Stimulated activated CD4-positive, alpha-beta T cell treated with anti-CD3 and anti-CD28 coated beads, Interleukin-1b, Interleukin-23, amount 100 ng/mL, for 4 hours (primary cell): ENCODE data around the gene FMN2.
"Not testable (repeated sequence)": the region's sequence is repeated elsewhere in the genome, so short reads cannot be mapped to it uniquely, and the experiment has no call there.

Experiments used
- DNase-seq, 2 donors: peaks; one replicate each; pipeline ENCODE4 v3.0.0-alpha.2; 2020; ENCODE audit warnings: low read depth in 2 of 2

The FMN2 gene

GRCh38 chr1:240362826-240363225, 271.1 kb downstream of the FMN2 start:
- no peak for DNase-seq

GRCh38 chr1:240363315-240363714, 271.6 kb downstream of the FMN2 start:
- no peak for DNase-seq

GRCh38 chr1:240363914-240364313, 272.2 kb downstream of the FMN2 start:
- DNase-seq: no peak

GRCh38 chr1:240366636-240367035, 275.0 kb downstream of the FMN2 start:
- no peak for DNase-seq

- no peak for DNase-seq
These were observed 293.9 kb downstream of the FMN2 start for GRCh38 chr1:240385551-240385950.

- no peak for DNase-seq
These were observed 294.6 kb downstream of the FMN2 start for GRCh38 chr1:240385985-240386978.

GRCh38 chr1:240387051-240387450, 295.4 kb downstream of the FMN2 start:
- DNase-seq: no peak

- DNase-seq: no peak
These were observed 300.1 kb downstream of the FMN2 start for GRCh38 chr1:240391660-240392260.

GRCh38 chr1:240394353-240394752, 302.7 kb downstream of the FMN2 start:
- DNase-seq: no peak

GRCh38 chr1:240395336-240395735, 303.7 kb downstream of the FMN2 start:
- no peak for DNase-seq

GRCh38 chr1:240399381-240399780, 307.7 kb downstream of the FMN2 start:
- no peak for DNase-seq

- DNase-seq: no peak
These were observed 310.0 kb downstream of the FMN2 start for GRCh38 chr1:240401731-240402130.

- no peak for DNase-seq
These were observed 310.6 kb downstream of the FMN2 start for GRCh38 chr1:240402326-240402725.

GRCh38 chr1:240404286-240404685, 312.6 kb downstream of the FMN2 start:
- DNase-seq: no peak

- DNase-seq: no peak
These were observed 314.1 kb downstream of the FMN2 start for GRCh38 chr1:240405751-240406150.

GRCh38 chr1:240407407-240407806, 315.7 kb downstream of the FMN2 start:
- no peak for DNase-seq

- no peak for DNase-seq
These were observed 317.9 kb downstream of the FMN2 start for GRCh38 chr1:240409615-240410014.

GRCh38 chr1:240413732-240414131, 322.0 kb downstream of the FMN2 start:
- no peak for DNase-seq

- no peak for DNase-seq
These were observed 322.6 kb downstream of the FMN2 start for GRCh38 chr1:240414237-240414636.

GRCh38 chr1:240415011-240415410, 323.3 kb downstream of the FMN2 start:
- DNase-seq: not testable (repeated sequence)

GRCh38 chr1:240415532-240415931, 323.8 kb downstream of the FMN2 start:
- DNase-seq: no peak

- no peak for DNase-seq
These were observed 325.6 kb downstream of the FMN2 start for GRCh38 chr1:240417317-240417716.

GRCh38 chr1:240420766-240421165, 329.1 kb downstream of the FMN2 start:
- DNase-seq: no peak
